Activated CD4-positive, alpha-beta memory T cell treated with anti-CD3 and anti-CD28 coated beads for 36 hours (primary cell): ENCODE data around the gene RNF26. TPM values are rescaled to one million over a fixed set of nuclear protein-coding genes. Genes with fewer than 3 reads are reported as not detected.

Source experiments
- CTCF ChIA-PET: fragments of 350-600 bp; sonication (Branson Sonifier 250); formaldehyde crosslinking; loops from one replicate; lab custom pipeline; 2021; ENCODE audit warnings: antibody characterized with exemption, inconsistent platforms; lab: Charles Lee
- POLR2A ChIA-PET: fragments of 350-600 bp; sonication (Branson Sonifier 250); formaldehyde crosslinking; loops from one replicate; lab custom pipeline; 2021; ENCODE audit warnings: antibody characterized with exemption; lab: Charles Lee
- DNase-seq: peaks from one replicate; pipeline ENCODE4 v3.0.0-alpha.2; 2020
- H3K27ac Mint-ChIP-seq: one replicate; pipeline ENCODE4 v1.8.0; 2021; ENCODE audit warnings: mixed read lengths
- H3K27me3 Mint-ChIP-seq: one replicate; pipeline ENCODE4 v1.8.0; 2021; ENCODE audit warnings: mixed read lengths
- H3K36me3 Mint-ChIP-seq: one replicate; pipeline ENCODE4 v1.8.0; 2021; ENCODE audit warnings: mixed read lengths
- H3K4me1 Mint-ChIP-seq: one replicate; pipeline ENCODE4 v1.8.0; 2021; ENCODE audit warnings: low read depth, mixed read lengths
- H3K4me3 Mint-ChIP-seq: one replicate; pipeline ENCODE4 v1.8.0; 2021; ENCODE audit warnings: mild to moderate bottlenecking, mixed read lengths
- H3K9me3 Mint-ChIP-seq: one replicate; pipeline ENCODE4 v1.8.0; 2021; ENCODE audit warnings: mixed read lengths
- intact Hi-C: fragments of 100-400 bp; cut with micrococcal nuclease; formaldehyde crosslinking; loops from one replicate; pipeline ENCODE4 v1.15.1; 2023
- total RNA-seq, 2 experiments: library from RNA; stranded (reverse); gene quantifications; one replicate each; pipeline ENCODE4 v1.2.3, GENCODE V29; 2021

Gene RNF26
- total RNA-seq, 2 experiments from 2014 or later, result 33.7 to 35.2 TPM

GRCh38 chr11:119316729-119317591 is 17.4 kb upstream of the RNF26 start, which contains the start of gene MCAM:
TSS of gene MCAM (minus strand) at chr11:119317130. CDS start at chr11:119317101, 29 bp downstream.
- ChIA-PET CTCF (interaction anchor here (1.5 to 9.5 kb wide), 4 partner anchors 9 to 111 kb away, joined by 4 to 139 read pairs (median 11); partner anchors contain the start of gene CBL), POLR2A (no interaction called here)
- Mint-ChIP-seq H3K4me1 (peaks cover 25% of the 10 kb centered on the region), H3K27me3 (peaks cover 15% of the 10 kb centered on the region), H3K27ac (no peak within 1 kb of the TSS), H3K9me3 (no peaks in the 10 kb centered on the region), H3K4me3 (peak within 1 kb of the TSS; percentile 72), H3K36me3 (no peaks in the 10 kb centered on the region)
- peak; percentile 21 for DNase-seq
- intact Hi-C loops, result loop anchor here (5.0 kb wide), 1 partner anchor 35 kb away; no protein-coding TSS in a partner anchor

DNA sequence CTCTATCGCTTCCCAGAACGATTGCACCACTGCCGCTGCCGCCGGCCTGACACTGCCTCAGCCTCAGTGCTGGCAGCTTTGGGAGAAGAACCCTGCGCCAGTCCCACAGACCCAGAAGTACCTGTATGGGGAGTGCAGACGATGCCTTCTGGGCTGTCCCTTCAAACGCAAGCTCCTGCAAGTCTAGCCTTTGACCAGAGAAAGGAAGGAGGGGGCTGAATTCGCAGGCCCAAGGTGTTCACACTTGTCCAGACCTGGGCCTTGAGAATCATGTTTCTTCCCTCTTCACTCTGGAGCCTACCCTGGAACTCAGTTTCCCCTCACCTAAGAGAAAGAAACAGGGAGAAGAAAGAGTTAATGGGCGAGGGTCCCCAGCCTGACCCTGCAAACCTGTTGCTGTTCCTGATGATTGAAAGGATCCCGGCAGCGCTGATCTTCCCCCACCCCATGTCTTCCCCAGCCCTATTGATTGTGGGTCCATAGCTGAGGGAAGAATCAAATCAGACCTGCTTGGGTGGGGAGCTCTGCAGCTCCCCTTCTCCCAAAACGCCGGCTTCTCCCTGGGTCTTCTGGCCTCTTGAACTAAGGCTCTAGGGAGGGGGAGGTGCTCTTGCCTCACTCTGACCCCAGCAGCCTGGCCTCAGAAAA is 16.6 kb upstream of the RNF26 start:
- Mint-ChIP-seq H3K27me3 (peaks cover 15% of the 10 kb centered on the region), H3K27ac (no peak overlapping the region), H3K4me1 (peaks cover 28% of the 10 kb centered on the region), H3K9me3 (no peaks in the 10 kb centered on the region), H3K4me3 (no peak overlapping the region), H3K36me3 (no peaks in the 10 kb centered on the region)
- POLR2A ChIA-PET, result no interaction called here
- CTCF ChIA-PET, result interaction anchor here (1.2 to 9.5 kb wide), 3 partner anchors 21 to 112 kb away, joined by 3 to 139 read pairs (median 16); partner anchors contain the start of genes CBL and USP2
- no peak for DNase-seq
- intact Hi-C loops, result loop anchor here (5.0 kb wide), 1 partner anchor 35 kb away; no protein-coding TSS in a partner anchor

DNA sequence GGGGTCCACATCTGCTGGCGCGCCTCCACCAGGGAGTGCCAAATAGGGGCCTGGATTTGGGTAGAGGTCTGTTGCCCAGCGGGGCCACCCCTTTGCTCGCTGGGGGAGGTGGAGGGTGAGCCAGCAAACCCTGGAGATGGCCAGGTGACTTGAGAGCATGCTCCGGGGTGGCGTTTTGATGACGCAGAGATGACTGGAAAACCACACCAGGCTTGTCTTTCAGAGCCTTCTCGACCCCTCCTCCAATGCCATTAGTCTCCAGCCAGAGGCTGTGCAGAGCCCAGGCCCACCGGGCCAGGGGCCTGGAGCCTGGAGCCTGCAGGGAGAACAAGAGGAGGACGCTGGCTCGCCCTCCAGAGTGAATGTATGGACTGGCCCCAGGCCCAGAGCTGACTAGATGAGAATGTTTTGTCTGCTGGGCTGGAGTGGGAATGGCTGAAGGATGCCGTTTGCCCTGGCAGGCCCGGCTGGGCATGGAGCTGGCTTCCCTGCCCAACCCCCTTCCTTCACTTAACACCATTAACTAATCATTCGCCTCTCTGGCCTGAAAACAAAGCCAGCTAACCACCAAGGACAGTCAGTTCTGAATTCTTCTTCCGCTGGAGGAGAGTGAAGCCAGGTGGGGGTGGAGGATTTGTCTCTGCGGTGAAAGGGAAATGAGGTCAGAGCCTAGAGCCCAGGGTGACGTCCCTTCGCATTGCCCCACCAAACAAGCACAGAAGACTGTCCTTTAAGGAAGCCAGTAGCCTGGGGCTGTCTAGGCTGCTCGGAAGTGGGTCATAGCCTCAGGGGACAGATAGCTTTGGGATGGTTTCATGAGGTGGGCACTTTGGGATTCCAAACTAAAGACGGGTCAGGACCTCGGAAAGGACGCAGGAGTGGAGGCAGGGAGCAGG is 15.8 kb upstream of the RNF26 start:
- peaks cover 15% of the 10 kb centered on the region for H3K27me3 Mint-ChIP-seq
- no peaks in the 10 kb centered on the region for H3K36me3 Mint-ChIP-seq
- DNase-seq, result peak; percentile 73
- H3K27ac Mint-ChIP-seq, result peak overlapping the region; percentile 49
- ChIA-PET POLR2A (interaction anchor here (0.9 kb wide), 1 partner anchor 10 kb away, joined by 4 read pairs; no protein-coding TSS in a partner anchor), CTCF (interaction anchor here (1.2 to 9.5 kb wide), 4 partner anchors 11 to 113 kb away, joined by 3 to 139 read pairs (median 11); partner anchors contain the start of genes CBL and USP2)
- intact Hi-C loops, result loop anchor here (5.0 kb wide), 1 partner anchor 36 kb away; no protein-coding TSS in a partner anchor
- peak overlapping the region; percentile 27 for H3K4me3 Mint-ChIP-seq
- peaks cover 29% of the 10 kb centered on the region for H3K4me1 Mint-ChIP-seq
- H3K9me3 Mint-ChIP-seq, result no peaks in the 10 kb centered on the region

- Mint-ChIP-seq H3K9me3 (no peaks in the 10 kb centered on the region), H3K27me3 (peaks cover 13% of the 10 kb centered on the region), H3K4me1 (peaks cover 32% of the 10 kb centered on the region), H3K4me3 (peak overlapping the region; percentile 27), H3K27ac (peak overlapping the region; percentile 49), H3K36me3 (no peaks in the 10 kb centered on the region)
- ChIA-PET POLR2A (interaction anchor here (0.9 kb wide), 1 partner anchor 11 kb away, joined by 4 read pairs; no protein-coding TSS in a partner anchor), CTCF (interaction anchor here (1.0 to 9.5 kb wide), 4 partner anchors 12 to 150 kb away, joined by 3 to 139 read pairs (median 5); partner anchors contain the start of genes NLRX1 and USP2)
- DNase-seq, result no peak
- intact Hi-C loops, result loop anchor here (5.0 kb wide), 1 partner anchor 37 kb away; no protein-coding TSS in a partner anchor
Measured at GRCh38 chr11:119319136-119319699, 15.1 kb upstream of the RNF26 start.

DNA sequence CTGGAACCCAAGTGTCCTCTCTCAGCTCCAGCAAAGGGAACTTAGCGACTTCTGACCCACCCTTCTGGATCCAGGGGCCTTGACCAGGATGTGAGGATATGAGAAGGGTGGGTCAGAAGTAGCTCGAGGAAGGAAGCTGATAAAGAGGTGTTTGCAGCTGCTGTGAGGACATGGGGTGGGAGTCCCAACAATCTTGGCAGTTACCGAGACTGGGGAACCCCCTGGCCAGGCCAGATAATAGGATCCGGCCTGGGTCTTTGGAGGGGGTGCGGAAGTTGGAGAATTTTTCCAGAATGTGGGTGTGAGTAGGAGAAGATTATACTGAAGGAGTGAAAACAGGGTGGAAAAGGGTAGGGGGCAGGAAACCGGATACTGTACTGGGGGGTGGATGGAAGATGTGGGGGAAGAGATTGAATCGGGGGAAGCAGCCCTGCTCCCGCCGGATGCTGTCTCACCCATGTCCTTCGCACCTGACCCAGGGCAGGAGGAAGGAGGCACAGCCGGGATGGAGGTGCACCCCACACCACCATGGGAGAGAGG is 14.6 kb upstream of the RNF26 start:
- H3K27ac Mint-ChIP-seq, result no peak overlapping the region

DNA sequence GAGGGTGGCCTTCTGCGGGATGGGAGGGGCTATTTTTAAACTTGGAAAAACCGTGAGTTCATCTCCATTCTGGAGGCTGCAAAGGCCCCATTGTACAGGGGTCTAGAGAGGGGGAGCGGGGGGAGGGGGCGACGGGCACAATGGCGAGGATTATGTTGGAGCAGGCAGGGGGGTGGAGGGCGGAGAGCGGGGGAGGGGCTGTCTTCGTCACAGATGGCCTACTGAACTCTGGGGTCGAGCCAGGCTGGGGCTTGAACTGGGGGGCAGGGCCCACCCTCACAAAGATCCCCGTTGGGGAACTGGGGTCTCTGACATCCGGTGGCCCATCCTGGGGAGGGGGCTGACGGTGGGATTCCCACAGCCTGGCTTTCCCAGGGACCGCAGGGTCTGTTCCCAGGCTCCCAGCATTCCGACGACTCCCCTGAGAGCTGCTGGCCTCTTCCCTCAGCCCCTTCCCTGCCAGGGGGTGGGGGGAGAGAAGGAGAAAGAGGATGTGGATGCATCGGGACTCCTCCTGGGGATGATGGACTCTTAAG is 14.0 kb upstream of the RNF26 start:
- peaks cover 12% of the 10 kb centered on the region for H3K27me3 Mint-ChIP-seq
- ChIA-PET CTCF (interaction anchor here (1.0 to 9.5 kb wide), 15 partner anchors 12 to 253 kb away, joined by 3 to 139 read pairs (median 5); partner anchors contain the start of genes CBL, RNF26 and VPS11), POLR2A (interaction anchor here (1.5 kb wide), 1 partner anchor 115 kb away, joined by 4 read pairs; no protein-coding TSS in a partner anchor)
- no peaks in the 10 kb centered on the region for H3K9me3 Mint-ChIP-seq
- DNase-seq, result no peak
- intact Hi-C loops, result loop anchor here (2.0 to 5.0 kb wide), 4 partner anchors 14 to 214 kb away; partner anchors contain the start of genes C2CD2L, NLRX1 and RNF26
- H3K4me1 Mint-ChIP-seq, result peaks cover 30% of the 10 kb centered on the region
- H3K36me3 Mint-ChIP-seq, result no peaks in the 10 kb centered on the region
- H3K27ac Mint-ChIP-seq, result no peak overlapping the region
- peak overlapping the region; percentile 54 for H3K4me3 Mint-ChIP-seq

More for the DNA sequence above, 14.6 kb upstream of the RNF26 start:
- no peak for DNase-seq
- no peaks in the 10 kb centered on the region for H3K9me3 Mint-ChIP-seq
- H3K4me1 Mint-ChIP-seq, result peaks cover 32% of the 10 kb centered on the region
- no peaks in the 10 kb centered on the region for H3K36me3 Mint-ChIP-seq
- POLR2A ChIA-PET, result no interaction called here
- intact Hi-C loops, result loop anchor here (2.0 to 5.0 kb wide), 5 partner anchors 15 to 213 kb away; partner anchors contain the start of genes C2CD2L, NLRX1 and RNF26
- H3K4me3 Mint-ChIP-seq, result peak overlapping the region; percentile 54
- CTCF ChIA-PET, result interaction anchor here (1.0 to 9.5 kb wide), 3 partner anchors 13 to 151 kb away, joined by 4 to 139 read pairs (median 6); partner anchors contain the start of gene NLRX1
- H3K27me3 Mint-ChIP-seq, result peaks cover 12% of the 10 kb centered on the region

- peaks cover 26% of the 10 kb centered on the region for H3K4me1 Mint-ChIP-seq
- no peaks in the 10 kb centered on the region for H3K9me3 Mint-ChIP-seq
- H3K36me3 Mint-ChIP-seq, result no peaks in the 10 kb centered on the region
- intact Hi-C loops, result loop anchor here (2.0 to 5.0 kb wide), 4 partner anchors 14 to 214 kb away; partner anchors contain the start of genes C2CD2L, NLRX1 and RNF26
- peaks cover 9% of the 10 kb centered on the region for H3K27me3 Mint-ChIP-seq
- peak; percentile 75 for DNase-seq
- ChIA-PET CTCF (interaction anchor here (0.7 to 9.5 kb wide), 28 partner anchors 12 to 615 kb away, joined by 3 to 139 read pairs (median 4); partner anchors contain the start of genes C2CD2L, CBL, NECTIN1 and RNF26), POLR2A (interaction anchor here (0.7 to 1.5 kb wide), 4 partner anchors 14 to 265 kb away, joined by 3 to 4 read pairs (median 3); partner anchors contain the start of gene RNF26)
- H3K4me3 Mint-ChIP-seq, result peak overlapping the region; percentile 78
- H3K27ac Mint-ChIP-seq, result peak overlapping the region; percentile 69
Measured at GRCh38 chr11:119320776-119321524, 13.4 kb upstream of the RNF26 start.

DNA sequence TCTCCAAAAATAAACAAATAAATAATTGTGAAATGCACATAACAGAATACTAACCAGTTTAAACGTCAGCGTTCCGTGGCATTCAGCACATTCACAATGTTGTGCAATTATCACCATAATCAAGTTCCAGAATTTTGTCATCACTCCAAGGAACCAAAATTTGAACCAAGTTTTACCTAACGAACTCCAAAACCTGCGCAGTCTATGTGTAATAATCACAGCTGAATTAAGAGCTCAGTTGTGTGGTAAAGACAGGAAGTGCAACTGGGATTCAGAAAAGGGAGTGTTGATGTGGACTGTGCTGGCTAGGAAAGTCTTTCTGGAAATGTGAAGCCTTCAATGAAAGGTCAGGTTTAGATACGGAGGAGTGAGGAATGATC is 12.0 kb upstream of the RNF26 start:
- Mint-ChIP-seq H3K4me3 (no peak overlapping the region), H3K4me1 (peaks cover 26% of the 10 kb centered on the region), H3K27ac (no peak overlapping the region), H3K36me3 (no peaks in the 10 kb centered on the region), H3K27me3 (peaks cover 7% of the 10 kb centered on the region), H3K9me3 (no peaks in the 10 kb centered on the region)
- no peak for DNase-seq
- CTCF ChIA-PET, result interaction anchor here (0.9 to 9.5 kb wide), 18 partner anchors 10 to 323 kb away, joined by 3 to 139 read pairs (median 6); partner anchors contain the start of genes C1QTNF5, C2CD2L, CBL and RNF26
- intact Hi-C loops, result loop anchor here (5.0 kb wide), 2 partner anchors 40 to 155 kb away; partner anchors contain the start of gene NLRX1
- POLR2A ChIA-PET, result no interaction called here

GRCh38 chr11:119322921-119323531 is 11.3 kb upstream of the RNF26 start:
- H3K4me1 Mint-ChIP-seq, result peaks cover 23% of the 10 kb centered on the region
- ChIA-PET POLR2A (interaction anchor here (0.9 to 1.3 kb wide), 2 partner anchors 15 to 229 kb away, joined by 3 to 6 read pairs; no protein-coding TSS in a partner anchor), CTCF (interaction anchor here (0.6 to 9.5 kb wide), 28 partner anchors 8 to 324 kb away, joined by 3 to 139 read pairs (median 5); partner anchors contain the start of genes C2CD2L, CBL, NLRX1 and RNF26)
- H3K27ac Mint-ChIP-seq, result no peak overlapping the region
- H3K27me3 Mint-ChIP-seq, result peaks cover 3% of the 10 kb centered on the region
- H3K36me3 Mint-ChIP-seq, result no peaks in the 10 kb centered on the region
- intact Hi-C loops, result loop anchor here (1.0 to 5.0 kb wide), 3 partner anchors 39 to 156 kb away; partner anchors contain the start of gene NLRX1
- no peak for DNase-seq
- no peak overlapping the region for H3K4me3 Mint-ChIP-seq
- no peaks in the 10 kb centered on the region for H3K9me3 Mint-ChIP-seq
